ENCODE measurements around the gene TIAM1. TPM values are rescaled to one million over a fixed set of nuclear protein-coding genes. Genes with fewer than 3 reads are reported as not detected.

The TIAM1 gene
- total and polyA plus RNA-seq, 12 donors: 6.5 to 33.3 (median 15.9) TPM

- H3K4me1 ChIP-seq (replicated peaks in 1 of 2): no peaks in the 10 kb centered on the region
- no peaks in the 10 kb centered on the region for H3K27me3 ChIP-seq
- H3K27ac ChIP-seq: no peak overlapping the region
- no peaks in the 10 kb centered on the region for H3K36me3 ChIP-seq (replicated peaks in 1 of 2)
- H3K4me3 ChIP-seq: no peak overlapping the region
- WGBS, 4 donors: 74 to 88% (median 80%) methylated on average over 2 of the region's 2 CpGs
- H3K9me3 ChIP-seq (replicated peaks in 1 of 3): no peaks in the 10 kb centered on the region
- TF ChIP-seq CTCF (IDR thresholded peaks at IDR 0.05) (no peak), POLR2A (IDR thresholded peaks at IDR 0.05) (no peak)
- intact Hi-C loops (cut with DNase I): no loop called here
- DNase-seq: no peak
Observed at GRCh38 chr21:31318971-31319370, 25.1 kb downstream of the TIAM1 start.

DNA sequence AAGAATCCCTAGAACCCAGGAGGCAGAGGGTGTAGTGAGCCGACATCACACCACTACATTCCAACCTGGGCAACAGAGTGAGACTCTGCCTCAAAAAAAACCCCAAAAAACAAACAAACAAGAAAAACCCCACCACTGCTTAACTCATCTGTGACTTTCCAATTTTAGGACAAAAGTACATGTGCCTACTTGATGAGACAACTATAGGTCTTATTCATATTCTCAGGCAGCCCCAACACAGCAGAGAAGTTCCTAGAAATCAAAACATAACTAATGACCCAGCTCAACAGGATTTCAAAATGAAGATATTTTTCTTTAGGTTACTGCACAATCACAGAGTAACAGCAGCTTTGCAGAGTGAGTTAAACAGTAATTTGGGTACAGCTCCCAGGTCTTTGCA is 26.4 kb downstream of the TIAM1 start:
- 92 to 100% (median 99%) methylated on average over 1 of the region's 1 CpG for whole genome bisulfite sequencing, 4 donors
- Histone ChIP-seq H3K9me3 (replicated peaks in 1 of 3) (no peaks in the 10 kb centered on the region), H3K27me3 (no peaks in the 10 kb centered on the region), H3K4me3 (no peak overlapping the region), H3K36me3 (replicated peaks in 1 of 2) (no peaks in the 10 kb centered on the region), H3K4me1 (replicated peaks in 1 of 2) (no peaks in the 10 kb centered on the region), H3K27ac (no peak overlapping the region)
- no peak for DNase-seq
- no peak for TF ChIP-seq POLR2A (IDR thresholded peaks at IDR 0.05)
- intact Hi-C loops (cut with DNase I): no loop called here

DNA sequence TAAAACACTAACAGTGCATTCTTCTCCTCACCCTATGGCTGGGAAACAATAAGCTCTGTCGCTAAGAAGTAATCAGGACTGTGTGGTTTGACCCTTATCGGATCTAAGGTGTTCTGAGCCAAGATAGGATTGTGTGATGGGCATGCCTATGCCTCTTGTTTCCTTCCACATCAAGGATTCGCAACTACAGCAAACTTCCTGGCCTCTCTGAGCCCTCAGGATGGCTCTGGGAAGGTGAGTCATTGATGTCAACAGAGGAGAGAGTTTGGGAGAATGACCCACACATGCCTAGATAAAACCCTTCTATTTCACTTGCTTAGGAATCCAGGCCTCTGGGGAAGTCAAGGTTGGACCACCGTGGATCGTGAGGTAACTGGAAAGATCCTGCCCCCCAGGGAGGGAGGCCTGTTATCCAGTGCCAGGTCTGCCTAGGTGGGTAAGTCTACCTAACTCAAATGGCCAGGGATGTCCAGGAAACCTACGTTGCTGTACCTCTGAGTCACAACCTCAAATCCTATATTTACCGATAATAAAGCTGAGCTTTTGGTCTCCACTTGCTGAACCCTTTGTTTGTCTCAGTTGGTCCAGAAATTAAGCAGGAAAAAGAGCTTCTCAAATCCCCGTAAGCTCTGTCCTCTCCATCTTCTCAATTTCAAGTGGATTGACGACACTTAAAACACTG is 27.4 kb downstream of the TIAM1 start:
- WGBS, 4 donors: 78 to 90% (median 82%) methylated on average over 9 of the region's 9 CpGs
- Histone ChIP-seq H3K9me3 (replicated peaks in 1 of 3) (no peaks in the 10 kb centered on the region), H3K4me3 (no peak overlapping the region), H3K27ac (no peak overlapping the region), H3K36me3 (replicated peaks in 1 of 2) (no peaks in the 10 kb centered on the region), H3K27me3 (no peaks in the 10 kb centered on the region), H3K4me1 (replicated peaks in 1 of 2) (no peaks in the 10 kb centered on the region)
- no peak for DNase-seq
- no peak for TF ChIP-seq CTCF (IDR thresholded peaks at IDR 0.05)
- intact Hi-C loops (cut with DNase I): no loop called here

DNA sequence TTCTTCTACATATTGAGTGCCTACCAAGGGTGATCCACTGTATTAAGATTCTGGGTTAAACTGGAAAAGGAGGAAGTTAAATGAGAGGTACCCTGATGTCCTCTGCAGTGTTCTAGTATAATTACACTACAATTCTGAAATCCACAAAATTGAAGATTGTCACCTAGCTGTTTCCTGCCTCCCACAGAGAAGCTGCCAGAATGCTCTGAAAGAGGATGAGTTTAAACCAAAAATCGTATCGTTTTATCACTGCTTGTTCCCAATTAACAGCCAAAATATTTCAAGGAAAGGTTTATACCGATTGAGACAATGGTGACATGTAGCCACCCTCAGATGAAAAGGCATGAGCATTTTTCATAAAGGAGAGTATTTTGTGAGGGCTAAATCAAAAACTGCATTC is 28.0 kb downstream of the TIAM1 start:
- DNase-seq: no peak
- no peak overlapping the region for H3K4me3 ChIP-seq
- H3K27me3 ChIP-seq: no peaks in the 10 kb centered on the region
- H3K27ac ChIP-seq: no peak overlapping the region
- intact Hi-C loops (cut with DNase I): no loop called here
- TF ChIP-seq POLR2A (IDR thresholded peaks at IDR 0.05) (no peak), CTCF (IDR thresholded peaks at IDR 0.05) (no peak)
- no peaks in the 10 kb centered on the region for H3K4me1 ChIP-seq (replicated peaks in 1 of 2)
- no peaks in the 10 kb centered on the region for H3K9me3 ChIP-seq (replicated peaks in 1 of 3)
- WGBS, 4 donors: 81 to 91% (median 84%) methylated on average over 3 of the region's 3 CpGs
- no peaks in the 10 kb centered on the region for H3K36me3 ChIP-seq (replicated peaks in 1 of 2)

DNA sequence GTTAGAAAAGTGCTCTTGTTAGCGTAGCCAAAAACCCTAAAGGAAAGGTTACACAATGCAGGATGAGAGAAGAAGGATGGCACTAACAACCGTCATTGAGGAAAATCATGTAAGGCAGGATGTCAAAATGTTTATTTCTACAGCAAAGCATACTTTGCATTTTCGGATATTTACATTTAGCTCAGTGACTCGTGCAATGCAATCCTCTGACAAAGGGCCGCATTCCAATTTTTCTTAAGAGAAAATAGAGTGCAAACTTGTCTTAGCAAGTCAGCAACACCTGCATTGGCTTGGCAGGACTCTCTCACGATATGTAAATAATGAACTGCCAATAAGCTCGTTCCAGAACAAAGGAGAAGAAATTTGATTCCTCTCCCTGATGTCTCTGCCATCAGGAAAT is 33.3 kb downstream of the TIAM1 start:
- no peak for DNase-seq
- WGBS, 4 donors: 68 to 80% (median 78%) methylated on average over 7 of the region's 7 CpGs
- no peak overlapping the region for H3K27ac ChIP-seq
- H3K4me3 ChIP-seq: no peak overlapping the region
- intact Hi-C loops (cut with DNase I): no loop called here
- no peaks in the 10 kb centered on the region for H3K27me3 ChIP-seq
- no peaks in the 10 kb centered on the region for H3K4me1 ChIP-seq (replicated peaks in 1 of 2)
- H3K36me3 ChIP-seq (replicated peaks in 1 of 2): no peaks in the 10 kb centered on the region
- no peak for TF ChIP-seq POLR2A (IDR thresholded peaks at IDR 0.05)
- no peak for TF ChIP-seq CTCF (IDR thresholded peaks at IDR 0.05)
- H3K9me3 ChIP-seq (replicated peaks in 1 of 3): no peaks in the 10 kb centered on the region

Data from adrenal gland (tissue), 12 donors.